Esophagus squamous epithelium (tissue), 5 donors: ENCODE results near the gene ASXL2. TPM values are rescaled to one million over a fixed set of nuclear protein-coding genes. Genes with fewer than 3 reads are reported as not detected.

Source experiments
- DNase-seq: peaks from one replicate; lab custom pipeline; 2025; lab: John Stamatoyannopoulos, UW
- H3K27ac ChIP-seq, 4 donors: fragments of 200-600 bp; sonication (generic); one replicate each; pipeline ENCODE4 v1.5.1; 2016 to 2019; ENCODE audit warnings: mild to moderate bottlenecking in 1 of 4
- H3K27me3 ChIP-seq, 4 donors: fragments of 200-600 bp; sonication (generic); 1 replicate in 3 of 4; 2 replicates in 1 of 4; pipeline versions ENCODE4 v1.5.1 to v1.6.0; 2017 to 2021; ENCODE audit warnings: antibody characterized with exemption in 1 of 4
- H3K36me3 ChIP-seq, 3 donors: fragments of 200-600 bp; sonication (generic); one replicate each; pipeline ENCODE4 v1.5.1; 2016 to 2019
- H3K4me1 ChIP-seq, 3 donors: fragments of 200-600 bp; sonication (generic); one replicate each; pipeline ENCODE4 v1.5.1; 2017 to 2019
- H3K4me3 ChIP-seq, 4 donors: fragments of 200-600 bp; sonication (generic); 1 replicate in 3 of 4; 2 replicates in 1 of 4; pipeline ENCODE4 v1.5.1; 2016 to 2019; ENCODE audit warnings: mild to moderate bottlenecking in 2 of 4, moderate library complexity in 1 of 4
- H3K9me3 ChIP-seq, 3 donors: fragments of 200-600 bp; sonication (generic); one replicate each; pipeline ENCODE4 v1.5.1; 2016 to 2019
- POLR2A ChIP-seq, 4 donors: fragments of 450-650 bp; IDR thresholded peaks; one replicate each; pipeline ENCODE4 v1.6.1; 2017; ENCODE audit warnings: antibody characterized with exemption in 4 of 4, mild to moderate bottlenecking in 4 of 4, moderate library complexity in 3 of 4
- WGBS, 2 donors: methylation state at CpG; one replicate each; pipeline ENCODE4 v1.1.5; 2018; 5-methylcytosine and 5-hydroxymethylcytosine counted together
- intact Hi-C: fragments of 100-400 bp; cut with DNase I; formaldehyde crosslinking; loops from one replicate; pipeline ENCODE4 v1.15.0; 2022
- total RNA-seq, 4 donors: library from RNA; depleted of rRNA; stranded (reverse); fragments of >200 nt; gene quantifications; one replicate each; pipeline ENCODE4 v1.1.0, GENCODE V29; 2016
- TF ChIP-seq, protein P1 (sequence below), 6 experiments: fragments of 450-650 bp in 4 of 6; fragments of 200-600 bp in 2 of 6; sonication (generic) in 2 of 6; IDR thresholded peaks; one replicate each; pipeline ENCODE4 v1.5.1; 2016 to 2019; ENCODE audit warnings: antibody characterized with exemption in 6 of 6, mild to moderate bottlenecking in 4 of 6, moderate library complexity in 4 of 6
- donor health status: DM: yes; HTN: yes; CAD: no.

ASXL2 gene
- total RNA-seq, 4 donors from 2014 or later = 15.3 to 17.5 (median 16.3) TPM

DNA sequence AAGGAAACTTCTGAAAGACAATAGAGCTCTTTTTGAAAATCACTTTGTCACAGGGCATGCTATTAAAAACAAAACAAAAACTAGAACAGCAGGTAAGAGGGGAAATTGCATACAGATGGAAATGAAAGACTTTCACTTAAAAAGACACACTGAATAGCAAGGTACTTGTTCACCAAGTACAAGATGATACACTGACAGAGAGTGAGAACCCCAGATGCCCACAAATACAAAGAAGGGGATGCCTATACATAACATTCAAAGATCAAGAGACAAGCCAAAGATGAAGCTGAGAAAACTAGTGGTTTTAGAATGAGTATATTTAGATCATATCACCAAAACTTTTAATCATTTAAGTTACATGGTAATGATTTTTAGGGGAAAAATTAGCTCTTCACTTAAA is 60.7 kb downstream of the ASXL2 start:
- intact Hi-C loops = no loop called here
- Histone ChIP-seq H3K27ac (no peak overlapping the region), H3K4me1 (peaks cover 0 to 20% (median 5%) of the 10 kb centered on the region in 3 donors), H3K4me3 (no peak overlapping the region), H3K27me3 (no peaks in the 10 kb centered on the region), H3K9me3 (no peaks in the 10 kb centered on the region), H3K36me3 (no peaks in the 10 kb centered on the region)
- no peak for TF ChIP-seq POLR2A (IDR thresholded peaks at IDR 0.05)
- TF ChIP-seq, protein P1, sequence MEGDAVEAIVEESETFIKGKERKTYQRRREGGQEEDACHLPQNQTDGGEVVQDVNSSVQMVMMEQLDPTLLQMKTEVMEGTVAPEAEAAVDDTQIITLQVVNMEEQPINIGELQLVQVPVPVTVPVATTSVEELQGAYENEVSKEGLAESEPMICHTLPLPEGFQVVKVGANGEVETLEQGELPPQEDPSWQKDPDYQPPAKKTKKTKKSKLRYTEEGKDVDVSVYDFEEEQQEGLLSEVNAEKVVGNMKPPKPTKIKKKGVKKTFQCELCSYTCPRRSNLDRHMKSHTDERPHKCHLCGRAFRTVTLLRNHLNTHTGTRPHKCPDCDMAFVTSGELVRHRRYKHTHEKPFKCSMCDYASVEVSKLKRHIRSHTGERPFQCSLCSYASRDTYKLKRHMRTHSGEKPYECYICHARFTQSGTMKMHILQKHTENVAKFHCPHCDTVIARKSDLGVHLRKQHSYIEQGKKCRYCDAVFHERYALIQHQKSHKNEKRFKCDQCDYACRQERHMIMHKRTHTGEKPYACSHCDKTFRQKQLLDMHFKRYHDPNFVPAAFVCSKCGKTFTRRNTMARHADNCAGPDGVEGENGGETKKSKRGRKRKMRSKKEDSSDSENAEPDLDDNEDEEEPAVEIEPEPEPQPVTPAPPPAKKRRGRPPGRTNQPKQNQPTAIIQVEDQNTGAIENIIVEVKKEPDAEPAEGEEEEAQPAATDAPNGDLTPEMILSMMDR (IDR thresholded peaks at IDR 0.05) = no peak
- no peak for DNase-seq

DNA sequence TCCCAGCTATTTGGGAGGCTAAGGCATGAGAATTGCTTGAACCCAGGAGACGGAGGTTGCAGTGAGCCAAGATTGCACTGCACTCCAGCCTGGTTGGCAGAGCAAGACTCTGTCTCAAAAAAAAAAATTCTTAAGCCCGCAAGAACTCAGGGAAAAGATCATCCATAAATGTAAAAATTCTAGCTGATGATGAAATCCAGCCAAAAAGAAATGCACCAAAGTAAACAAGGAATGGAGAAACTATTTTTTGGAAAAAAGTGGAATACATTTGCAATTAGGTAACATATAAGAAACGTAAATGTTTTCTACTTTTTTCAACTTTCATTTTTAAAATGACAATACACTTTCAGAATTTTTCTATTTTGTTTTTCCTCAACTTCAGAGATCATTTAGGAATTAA is 61.3 kb downstream of the ASXL2 start:
- WGBS, 2 donors = 70 to 90% methylated on average over 3 of the region's 3 CpGs
- TF ChIP-seq, protein P1 (IDR thresholded peaks at IDR 0.05) = no peak
- no peak for TF ChIP-seq POLR2A (IDR thresholded peaks at IDR 0.05)
- Histone ChIP-seq H3K9me3 (no peaks in the 10 kb centered on the region), H3K27me3 (no peaks in the 10 kb centered on the region), H3K4me3 (no peak overlapping the region), H3K36me3 (no peaks in the 10 kb centered on the region), H3K4me1 (peaks cover 0 to 18% (median 5%) of the 10 kb centered on the region in 3 donors), H3K27ac (no peak overlapping the region)
- no peak for DNase-seq
- intact Hi-C loops = no loop called here

DNA sequence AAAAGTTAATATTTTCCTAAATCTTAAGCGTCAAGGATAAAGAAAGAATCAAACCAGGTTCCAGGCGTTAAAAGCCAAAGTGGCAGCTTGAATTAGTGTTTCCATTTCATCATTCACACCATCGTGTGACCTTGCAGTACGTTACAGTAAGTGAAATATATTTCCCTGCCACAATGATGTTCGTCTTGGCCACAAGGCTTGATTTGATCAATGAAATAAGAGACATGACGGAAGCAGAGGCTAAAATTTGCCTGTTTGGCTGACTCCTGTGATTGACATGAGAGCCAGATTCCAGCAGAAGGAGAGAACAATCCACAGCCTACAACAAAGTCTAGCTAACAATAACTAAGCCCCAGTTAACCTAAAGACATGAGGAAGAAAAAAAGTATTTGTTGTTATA is 62.0 kb downstream of the ASXL2 start:
- Histone ChIP-seq H3K36me3 (no peaks in the 10 kb centered on the region), H3K27me3 (no peaks in the 10 kb centered on the region), H3K9me3 (no peaks in the 10 kb centered on the region), H3K4me1 (peaks cover 0 to 13% (median 5%) of the 10 kb centered on the region in 3 donors), H3K27ac (no peak overlapping the region), H3K4me3 (no peak overlapping the region)
- no peak for TF ChIP-seq POLR2A (IDR thresholded peaks at IDR 0.05)
- TF ChIP-seq, protein P1 (IDR thresholded peaks at IDR 0.05) = no peak
- intact Hi-C loops = no loop called here
- 89 to 90% methylated on average over 6 of the region's 6 CpGs for WGBS, 2 donors
- no peak for DNase-seq

DNA sequence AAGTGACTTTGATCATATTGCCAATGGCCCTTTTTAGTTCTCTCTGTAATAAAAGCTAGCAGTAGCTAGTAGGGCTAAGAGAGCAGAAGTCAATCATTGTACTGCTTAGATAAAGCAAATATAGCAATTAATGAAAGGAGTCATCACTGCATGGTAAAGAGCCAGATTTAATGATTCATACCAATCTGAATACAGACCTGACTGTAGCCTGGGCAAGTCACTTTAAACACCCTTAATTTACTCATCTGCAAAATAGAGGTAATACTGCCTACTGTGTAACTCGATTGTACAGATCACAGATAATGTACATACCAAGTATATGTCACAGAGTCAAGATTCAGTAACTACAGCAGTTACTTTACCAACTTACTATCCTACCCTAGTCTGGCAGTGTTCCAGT is 63.6 kb downstream of the ASXL2 start:
- H3K9me3 ChIP-seq = no peaks in the 10 kb centered on the region
- no peak overlapping the region for H3K27ac ChIP-seq
- WGBS, 2 donors = 29 to 46% methylated on average over 1 of the region's 1 CpG
- H3K4me3 ChIP-seq = no peak overlapping the region
- DNase-seq = no peak
- H3K4me1 ChIP-seq = peaks cover 0 to 13% (median 5%) of the 10 kb centered on the region in 3 donors
- intact Hi-C loops = no loop called here
- peaks cover 0 to 12% (median 0%) of the 10 kb centered on the region in 3 donors for H3K36me3 ChIP-seq
- H3K27me3 ChIP-seq = no peaks in the 10 kb centered on the region
- TF ChIP-seq, protein P1 (IDR thresholded peaks at IDR 0.05) = no peak
- no peak for TF ChIP-seq POLR2A (IDR thresholded peaks at IDR 0.05)

DNA sequence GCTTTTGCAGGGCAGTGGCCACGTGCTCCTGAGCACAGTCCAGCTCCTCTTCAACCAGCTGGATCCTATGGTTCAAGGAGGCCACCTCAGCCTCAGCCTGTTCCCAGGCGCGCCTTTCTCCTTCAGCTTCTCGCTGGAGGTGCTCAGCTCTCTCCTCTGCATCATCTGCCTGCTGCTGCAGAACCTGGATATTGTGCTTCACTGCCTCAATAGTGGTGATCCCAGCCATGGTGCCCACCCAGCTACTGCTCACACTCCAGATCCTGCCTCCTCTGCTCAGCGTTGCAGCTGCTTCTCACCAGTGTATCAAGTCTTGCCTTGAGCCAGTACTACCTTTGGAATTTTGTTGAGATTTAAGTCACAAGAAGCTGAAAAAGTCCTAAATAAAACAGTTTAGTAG is 67.9 kb downstream of the ASXL2 start:
- Histone ChIP-seq H3K9me3 (no peaks in the 10 kb centered on the region), H3K27me3 (no peaks in the 10 kb centered on the region), H3K4me1 (peaks cover 0 to 9% (median 5%) of the 10 kb centered on the region in 3 donors), H3K4me3 (no peak overlapping the region), H3K36me3 (peaks cover 0 to 30% (median 0%) of the 10 kb centered on the region in 3 donors), H3K27ac (no peak overlapping the region)
- TF ChIP-seq, protein P1 (IDR thresholded peaks at IDR 0.05) = no peak
- TF ChIP-seq POLR2A (IDR thresholded peaks at IDR 0.05) = no peak
- intact Hi-C loops = no loop called here
- no peak for DNase-seq
- 95 to 97% methylated on average over 5 of the region's 5 CpGs for WGBS, 2 donors
